Measurements from ENCODE around the gene EPHB1. TPM values are rescaled to one million over a fixed set of nuclear protein-coding genes. Genes with fewer than 3 reads are reported as not detected.
"Not testable (repeated sequence)": the region's sequence is repeated elsewhere in the genome, so short reads cannot be mapped to it uniquely, and the experiment has no call there.

The EPHB1 gene
- total RNA-seq, 1 donor from 2014 or later = 1.8 TPM

- no peak overlapping the region for H3K27ac Mint-ChIP-seq
- peaks cover 7% of the 10 kb centered on the region for H3K27me3 Mint-ChIP-seq
- DNase-seq (ENCODE audit: low spot score, unreplicated experiment) = no peak
- H3K9me3 Mint-ChIP-seq (ENCODE audit: low read depth) = no peaks in the 10 kb centered on the region
- peaks cover 14% of the 10 kb centered on the region for H3K4me1 Mint-ChIP-seq (ENCODE audit: low read depth)
- no peak for TF ChIP-seq CTCF (IDR thresholded peaks at IDR 0.05; ENCODE audit: unreplicated experiment)
- H3K4me3 Mint-ChIP-seq (ENCODE audit: low read depth) = no peak overlapping the region
- H3K36me3 Mint-ChIP-seq (ENCODE audit: insufficient read depth) = no peaks in the 10 kb centered on the region
These were observed 243.1 kb downstream of the EPHB1 start for GRCh38 chr3:135038186-135038585.

DNA sequence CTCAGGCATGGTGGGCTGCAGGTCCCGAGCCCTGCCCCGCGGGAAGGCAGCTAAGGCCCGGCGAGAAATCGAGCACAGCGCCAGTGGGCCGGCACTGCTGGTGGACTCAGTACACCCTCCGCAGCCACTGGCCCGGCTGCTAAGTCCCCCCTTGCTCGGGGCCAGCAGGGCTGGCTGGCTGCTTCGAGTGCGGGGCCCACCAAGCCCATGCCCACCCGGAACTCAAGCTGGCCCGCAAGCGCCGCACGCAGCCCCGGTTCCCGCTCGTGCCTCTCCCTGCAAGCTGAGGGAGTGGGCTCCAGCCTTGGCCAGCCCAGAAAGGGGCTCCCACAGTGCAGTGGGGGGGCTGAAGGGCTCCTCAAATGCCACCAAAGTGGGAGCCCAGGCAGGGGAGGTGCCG lies 244.5 kb downstream of the EPHB1 start:
- H3K36me3 Mint-ChIP-seq (ENCODE audit: insufficient read depth); DNase-seq (ENCODE audit: low spot score, unreplicated experiment); H3K4me3 Mint-ChIP-seq (ENCODE audit: low read depth); H3K27me3 Mint-ChIP-seq; H3K4me1 Mint-ChIP-seq (ENCODE audit: low read depth); H3K9me3 Mint-ChIP-seq (ENCODE audit: low read depth); H3K27ac Mint-ChIP-seq: not testable (repeated sequence)

DNA sequence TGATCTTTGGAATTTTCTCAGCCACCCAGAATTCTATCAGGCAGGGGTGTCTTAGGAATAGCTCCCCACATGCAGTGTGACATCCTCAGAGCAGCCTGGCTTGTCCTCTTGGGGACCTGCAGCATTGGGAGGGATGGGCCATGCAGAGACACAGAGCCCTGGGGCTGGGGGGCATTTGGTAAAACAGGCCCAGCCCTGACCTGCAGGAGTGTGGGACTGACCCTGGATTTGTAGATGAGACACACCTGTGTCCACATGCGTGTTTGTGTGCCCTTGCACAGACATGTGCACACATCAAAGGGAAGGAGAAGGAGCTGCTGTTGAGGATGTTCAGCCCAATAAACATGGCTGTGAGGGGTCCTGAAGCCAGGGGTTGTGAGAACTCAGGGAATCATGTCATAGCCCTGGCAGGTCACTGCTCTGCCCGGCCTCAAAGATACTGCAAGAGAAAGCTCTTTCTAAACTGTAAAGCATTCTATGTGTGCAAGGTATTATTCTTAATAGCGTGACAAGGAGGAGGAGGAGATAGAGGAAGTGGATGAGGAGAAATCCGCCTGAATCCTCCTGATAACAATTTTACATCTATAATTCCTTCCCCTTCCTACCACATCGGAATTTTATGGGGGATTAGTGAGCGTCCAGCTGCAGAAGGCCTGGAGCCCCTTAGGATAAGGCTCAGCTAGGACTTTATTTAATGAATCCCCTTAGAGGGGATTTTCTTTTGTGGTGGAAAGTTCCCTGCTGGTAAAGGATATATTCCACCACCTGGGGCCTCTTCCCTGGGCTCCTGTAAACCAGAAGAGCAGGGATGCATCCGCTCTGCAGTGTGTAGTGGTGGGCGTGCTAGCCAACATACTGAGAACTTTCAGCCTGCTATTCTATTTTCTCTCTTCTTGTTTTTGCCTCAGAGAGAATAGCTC lies 245.5 kb downstream of the EPHB1 start:
- no peaks in the 10 kb centered on the region for H3K9me3 Mint-ChIP-seq (ENCODE audit: low read depth)
- TF ChIP-seq CTCF (IDR thresholded peaks at IDR 0.05; ENCODE audit: unreplicated experiment) = no peak
- no peaks in the 10 kb centered on the region for H3K36me3 Mint-ChIP-seq (ENCODE audit: insufficient read depth)
- H3K4me1 Mint-ChIP-seq (ENCODE audit: low read depth) = peaks cover 8% of the 10 kb centered on the region
- no peak overlapping the region for H3K4me3 Mint-ChIP-seq (ENCODE audit: low read depth)
- no peak for DNase-seq (ENCODE audit: low spot score, unreplicated experiment)
- peaks cover 3% of the 10 kb centered on the region for H3K27me3 Mint-ChIP-seq
- no peak overlapping the region for H3K27ac Mint-ChIP-seq

DNA sequence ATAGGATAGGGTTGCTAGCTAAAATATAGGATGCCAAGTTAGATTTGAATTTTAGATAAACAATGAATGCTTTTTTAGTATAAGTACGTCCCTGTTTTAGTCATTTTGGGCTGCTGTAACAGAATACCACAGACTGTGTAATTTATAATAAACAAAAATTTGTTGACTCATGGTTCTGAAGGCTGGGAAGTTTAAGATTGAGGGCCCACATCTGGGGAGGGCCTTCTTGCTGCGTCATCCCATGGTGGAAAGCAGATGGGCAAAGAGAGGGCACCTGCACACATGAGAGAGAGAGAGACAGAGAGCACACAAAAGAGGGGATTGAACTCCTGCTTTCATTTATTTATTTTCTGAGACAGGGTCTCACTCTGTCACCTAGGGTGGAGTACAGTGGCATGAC lies 246.5 kb downstream of the EPHB1 start:
- Mint-ChIP-seq H3K27me3 (peaks cover 3% of the 10 kb centered on the region), H3K9me3 (ENCODE audit: low read depth) (no peaks in the 10 kb centered on the region), H3K4me1 (ENCODE audit: low read depth) (peaks cover 8% of the 10 kb centered on the region), H3K36me3 (ENCODE audit: insufficient read depth) (no peaks in the 10 kb centered on the region), H3K4me3 (ENCODE audit: low read depth) (no peak overlapping the region), H3K27ac (no peak overlapping the region)
- TF ChIP-seq CTCF (IDR thresholded peaks at IDR 0.05; ENCODE audit: unreplicated experiment) = no peak
- DNase-seq (ENCODE audit: low spot score, unreplicated experiment) = no peak

- H3K27ac Mint-ChIP-seq = no peak overlapping the region
- H3K4me3 Mint-ChIP-seq (ENCODE audit: low read depth) = no peak overlapping the region
- H3K4me1 Mint-ChIP-seq (ENCODE audit: low read depth) = peaks cover 4% of the 10 kb centered on the region
- DNase-seq (ENCODE audit: low spot score, unreplicated experiment) = no peak
- no peaks in the 10 kb centered on the region for H3K9me3 Mint-ChIP-seq (ENCODE audit: low read depth)
- H3K36me3 Mint-ChIP-seq (ENCODE audit: insufficient read depth) = no peaks in the 10 kb centered on the region
- H3K27me3 Mint-ChIP-seq = no peaks in the 10 kb centered on the region
- TF ChIP-seq CTCF (IDR thresholded peaks at IDR 0.05; ENCODE audit: unreplicated experiment) = no peak
These were observed 252.0 kb downstream of the EPHB1 start for GRCh38 chr3:135047061-135047460.

GRCh38 chr3:135050536-135050935 lies 255.5 kb downstream of the EPHB1 start:
- TF ChIP-seq CTCF (IDR thresholded peaks at IDR 0.05; ENCODE audit: unreplicated experiment) = no peak
- peaks cover 4% of the 10 kb centered on the region for H3K4me1 Mint-ChIP-seq (ENCODE audit: low read depth)
- H3K9me3 Mint-ChIP-seq (ENCODE audit: low read depth) = no peaks in the 10 kb centered on the region
- no peak overlapping the region for H3K27ac Mint-ChIP-seq
- H3K4me3 Mint-ChIP-seq (ENCODE audit: low read depth) = no peak overlapping the region
- H3K36me3 Mint-ChIP-seq (ENCODE audit: insufficient read depth) = no peaks in the 10 kb centered on the region
- no peaks in the 10 kb centered on the region for H3K27me3 Mint-ChIP-seq
- no peak for DNase-seq (ENCODE audit: low spot score, unreplicated experiment)
